Liver (tissue), 9 donors: ENCODE measurements around the gene MAGEB17. TPM values are rescaled to one million over a fixed set of nuclear protein-coding genes. Genes with fewer than 3 reads are reported as not detected.

Source experiments
- DNase-seq: peaks from one replicate; pipeline ENCODE4 v3.0.0-alpha.2; 2017; ENCODE audit warnings: low spot score
- H3K27ac ChIP-seq, 2 donors: one replicate each; pipeline ENCODE4 v1.7.0; 2013; ENCODE audit warnings: inconsistent platforms in 2 of 2, low read length in 2 of 2, control low read depth in 1 of 2, low read depth in 1 of 2, mild to moderate bottlenecking in 1 of 2
- H3K27me3 ChIP-seq, 4 donors: one replicate each; pipeline versions ENCODE4 v1.6.1 to v1.7.0; 2013; ENCODE audit warnings: low read length in 3 of 4, inconsistent platforms in 1 of 4, mild to moderate bottlenecking in 1 of 4, moderate library complexity in 1 of 4; ENCODE audit not compliant: control insufficient read depth in 4 of 4, insufficient read depth in 4 of 4
- H3K36me3 ChIP-seq, 4 donors: one replicate each; pipeline versions ENCODE4 v1.6.1 to v1.7.0; 2013; ENCODE audit warnings: low read length in 3 of 4, mild to moderate bottlenecking in 3 of 4, low read depth in 1 of 4, moderate library complexity in 1 of 4; ENCODE audit not compliant: control insufficient read depth in 4 of 4, insufficient read depth in 3 of 4
- H3K4me1 ChIP-seq, 4 donors: one replicate each; pipeline versions ENCODE4 v1.6.1 to v1.7.0; 2013; ENCODE audit warnings: low read length in 3 of 4, mild to moderate bottlenecking in 3 of 4, moderate library complexity in 1 of 4; ENCODE audit not compliant: control insufficient read depth in 4 of 4, insufficient read depth in 4 of 4
- H3K4me3 ChIP-seq, 3 donors: one replicate each; pipeline versions ENCODE4 v1.6.1 to v1.7.0; 2013; ENCODE audit warnings: low read length in 3 of 3, control low read depth in 1 of 3, low read depth in 1 of 3, mild to moderate bottlenecking in 1 of 3
- H3K9ac ChIP-seq, 2 donors: one replicate each; pipeline ENCODE4 v1.7.0; 2013; ENCODE audit warnings: low read length in 2 of 2, mild to moderate bottlenecking in 2 of 2, moderate library complexity in 2 of 2, control low read depth in 1 of 2, low read depth in 1 of 2
- H3K9me3 ChIP-seq, 4 donors: one replicate each; pipeline versions ENCODE4 v1.6.1 to v1.7.0; 2013; ENCODE audit warnings: low read length in 3 of 4; ENCODE audit not compliant: control insufficient read depth in 4 of 4
- EGR1 ChIP-seq, 2 donors: IDR thresholded peaks; 2 replicates each; pipeline ENCODE4 v1.6.1; 2016 to 2018; ENCODE audit warnings: antibody characterized with exemption in 2 of 2, low read depth in 2 of 2
- FOXA2 ChIP-seq: IDR thresholded peaks from 2 replicates; pipeline ENCODE4 v1.6.1; 2016; ENCODE audit warnings: antibody characterized with exemption
- GABPA ChIP-seq, 2 donors: IDR thresholded peaks in 1 of 2; conservative IDR thresholded peaks in 1 of 2; 2 replicates each; pipeline ENCODE4 v1.6.1; 2016; ENCODE audit warnings: antibody characterized with exemption in 2 of 2, mild to moderate bottlenecking in 1 of 2, moderate library complexity in 1 of 2
- HNF4G ChIP-seq: IDR thresholded peaks from 2 replicates; pipeline ENCODE4 v1.6.1; 2016; ENCODE audit warnings: antibody characterized with exemption
- NR2F2 ChIP-seq: IDR thresholded peaks from 2 replicates; pipeline ENCODE4 v1.6.1; 2016; ENCODE audit warnings: antibody characterized with exemption
- RXRA ChIP-seq, 2 donors: IDR thresholded peaks; 2 replicates each; pipeline ENCODE4 v1.6.1; 2017 to 2018; ENCODE audit warnings: antibody characterized with exemption in 2 of 2, mild to moderate bottlenecking in 1 of 2
- SP1 ChIP-seq: IDR thresholded peaks from 2 replicates; pipeline ENCODE4 v1.6.1; 2018; ENCODE audit warnings: antibody characterized with exemption, mild to moderate bottlenecking
- TAF1 ChIP-seq: conservative IDR thresholded peaks from 2 replicates; pipeline ENCODE4 v1.6.1; 2016; ENCODE audit warnings: antibody characterized with exemption, mild to moderate bottlenecking
- YY1 ChIP-seq: IDR thresholded peaks from 2 replicates; pipeline ENCODE4 v1.6.1; 2016; ENCODE audit warnings: antibody characterized with exemption, mild to moderate bottlenecking
- WGBS: extraction: QIAGEN DNeasy Blood & Tissue Kit; methylation state at CpG from one replicate; pipeline ENCODE4 v1.1.7; 2013; 5-methylcytosine and 5-hydroxymethylcytosine counted together
- polyA plus RNA-seq, 2 donors: library from polyadenylated mRNA; stranded (reverse) in 1 of 2; unstranded in 1 of 2; fragments of 200-250 nt in 1 of 2; fragments of >200 nt in 1 of 2; fragmentation: Nextera tagmentation in 1 of 2; extraction: Ambion mirVana in 1 of 2; gene quantifications; one replicate each; pipeline versions ENCODE4 v1.2.1 to v1.2.3, GENCODE V29; 2013 to 2015
- total RNA-seq, 2 donors: library from RNA; depleted of rRNA; stranded (reverse); fragments of >200 nt; gene quantifications; one replicate each; pipeline ENCODE4 v1.2.3, GENCODE V29; 2014
- TF ChIP-seq, protein P1 (sequence below): IDR thresholded peaks from 2 replicates; pipeline ENCODE4 v1.6.1; 2016; ENCODE audit warnings: antibody characterized with exemption, mild to moderate bottlenecking
- TF ChIP-seq, protein P2 (sequence below): IDR thresholded peaks from 2 replicates; pipeline ENCODE4 v1.6.1; 2016; ENCODE audit warnings: antibody characterized with exemption
- TF ChIP-seq, protein P3 (sequence below): IDR thresholded peaks from 2 replicates; pipeline ENCODE4 v1.6.1; 2016; ENCODE audit warnings: antibody characterized with exemption
- donor health status: healthy.
- donor health status: healthy.
- donor health status: healthy.
- donor health status: healthy.
- donor health status: healthy.

The MAGEB17 gene
- total and polyA plus RNA-seq, 4 donors: not detected

DNA sequence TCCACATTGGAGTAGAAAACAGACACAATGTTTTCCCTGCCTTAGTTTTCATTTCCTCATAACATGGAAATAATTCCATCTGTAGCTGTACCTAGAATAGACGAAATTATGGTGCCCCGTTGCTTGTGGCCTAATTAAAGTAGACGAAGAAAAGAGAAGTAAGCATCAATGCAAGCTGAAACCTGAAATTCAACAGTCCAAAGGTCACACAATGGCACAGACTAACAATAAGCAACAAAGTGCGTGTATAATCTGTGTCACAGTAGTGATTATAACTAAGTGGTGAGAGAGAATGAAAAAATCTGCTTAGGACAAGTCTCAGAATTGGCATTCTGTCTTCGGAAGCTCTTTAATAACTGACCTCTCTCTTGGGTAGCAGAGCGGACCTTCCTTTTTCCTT is 24.3 kb downstream of the MAGEB17 start:
- H3K9me3 ChIP-seq: no peaks in the 10 kb centered on the region
- peaks cover 0 to 4% (median 1%) of the 10 kb centered on the region in 4 donors for H3K4me1 ChIP-seq
- DNase-seq: no peak
- H3K9ac ChIP-seq: no peak overlapping the region
- H3K36me3 ChIP-seq: no peaks in the 10 kb centered on the region
- 91% methylated on average over 6 of the region's 6 CpGs for WGBS
- no peak overlapping the region for H3K4me3 ChIP-seq
- H3K27ac ChIP-seq: no peak overlapping the region
- no peak for TF ChIP-seq RXRA (IDR thresholded peaks at IDR 0.05)
- TF ChIP-seq TAF1: no peak
- no peak for TF ChIP-seq HNF4G
- no peak for TF ChIP-seq NR2F2
- H3K27me3 ChIP-seq: no peaks in the 10 kb centered on the region

DNA sequence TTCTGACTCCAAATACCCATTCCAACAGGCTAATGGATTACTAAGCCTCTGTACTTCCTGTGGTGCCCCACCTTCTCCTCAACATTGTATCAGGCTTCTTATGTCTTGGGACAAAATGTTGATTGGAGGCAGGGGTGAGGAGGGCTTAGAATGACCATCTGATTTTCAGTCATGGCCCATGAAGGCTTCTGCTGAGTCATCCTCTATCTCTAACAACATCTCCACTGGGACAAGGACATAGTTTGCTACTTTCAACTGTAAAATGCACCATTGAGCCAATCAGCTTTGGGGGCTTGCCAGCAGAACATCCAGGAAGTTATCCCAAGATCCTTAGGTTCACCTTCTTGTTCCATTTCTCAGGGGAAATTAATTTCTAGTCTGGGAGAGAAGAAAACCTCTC is 29.5 kb downstream of the MAGEB17 start:
- Histone ChIP-seq H3K4me1 (no peaks in the 10 kb centered on the region), H3K27ac (no peak overlapping the region), H3K4me3 (no peak overlapping the region), H3K9ac (no peak overlapping the region), H3K27me3 (no peaks in the 10 kb centered on the region), H3K36me3 (no peaks in the 10 kb centered on the region), H3K9me3 (no peaks in the 10 kb centered on the region)
- TF ChIP-seq, protein P1, sequence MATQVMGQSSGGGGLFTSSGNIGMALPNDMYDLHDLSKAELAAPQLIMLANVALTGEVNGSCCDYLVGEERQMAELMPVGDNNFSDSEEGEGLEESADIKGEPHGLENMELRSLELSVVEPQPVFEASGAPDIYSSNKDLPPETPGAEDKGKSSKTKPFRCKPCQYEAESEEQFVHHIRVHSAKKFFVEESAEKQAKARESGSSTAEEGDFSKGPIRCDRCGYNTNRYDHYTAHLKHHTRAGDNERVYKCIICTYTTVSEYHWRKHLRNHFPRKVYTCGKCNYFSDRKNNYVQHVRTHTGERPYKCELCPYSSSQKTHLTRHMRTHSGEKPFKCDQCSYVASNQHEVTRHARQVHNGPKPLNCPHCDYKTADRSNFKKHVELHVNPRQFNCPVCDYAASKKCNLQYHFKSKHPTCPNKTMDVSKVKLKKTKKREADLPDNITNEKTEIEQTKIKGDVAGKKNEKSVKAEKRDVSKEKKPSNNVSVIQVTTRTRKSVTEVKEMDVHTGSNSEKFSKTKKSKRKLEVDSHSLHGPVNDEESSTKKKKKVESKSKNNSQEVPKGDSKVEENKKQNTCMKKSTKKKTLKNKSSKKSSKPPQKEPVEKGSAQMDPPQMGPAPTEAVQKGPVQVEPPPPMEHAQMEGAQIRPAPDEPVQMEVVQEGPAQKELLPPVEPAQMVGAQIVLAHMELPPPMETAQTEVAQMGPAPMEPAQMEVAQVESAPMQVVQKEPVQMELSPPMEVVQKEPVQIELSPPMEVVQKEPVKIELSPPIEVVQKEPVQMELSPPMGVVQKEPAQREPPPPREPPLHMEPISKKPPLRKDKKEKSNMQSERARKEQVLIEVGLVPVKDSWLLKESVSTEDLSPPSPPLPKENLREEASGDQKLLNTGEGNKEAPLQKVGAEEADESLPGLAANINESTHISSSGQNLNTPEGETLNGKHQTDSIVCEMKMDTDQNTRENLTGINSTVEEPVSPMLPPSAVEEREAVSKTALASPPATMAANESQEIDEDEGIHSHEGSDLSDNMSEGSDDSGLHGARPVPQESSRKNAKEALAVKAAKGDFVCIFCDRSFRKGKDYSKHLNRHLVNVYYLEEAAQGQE: no peak
- TF ChIP-seq HNF4G (no peak), SP1 (no peak), YY1 (no peak), GABPA (IDR thresholded peaks at IDR 0.05 in 1 of 2, conservative IDR thresholded peaks at IDR 0.05 in 1 of 2) (no peak), RXRA (IDR thresholded peaks at IDR 0.05) (no peak), EGR1 (IDR thresholded peaks at IDR 0.05; ENCODE audit: low read depth in 2 of 2) (no peak), TAF1 (no peak), FOXA2 (no peak)
- TF ChIP-seq, protein P2, sequence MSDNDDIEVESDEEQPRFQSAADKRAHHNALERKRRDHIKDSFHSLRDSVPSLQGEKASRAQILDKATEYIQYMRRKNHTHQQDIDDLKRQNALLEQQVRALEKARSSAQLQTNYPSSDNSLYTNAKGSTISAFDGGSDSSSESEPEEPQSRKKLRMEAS: no peak
- TF ChIP-seq, protein P3, sequence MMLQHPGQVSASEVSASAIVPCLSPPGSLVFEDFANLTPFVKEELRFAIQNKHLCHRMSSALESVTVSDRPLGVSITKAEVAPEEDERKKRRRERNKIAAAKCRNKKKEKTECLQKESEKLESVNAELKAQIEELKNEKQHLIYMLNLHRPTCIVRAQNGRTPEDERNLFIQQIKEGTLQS: no peak
- DNase-seq: no peak

DNA sequence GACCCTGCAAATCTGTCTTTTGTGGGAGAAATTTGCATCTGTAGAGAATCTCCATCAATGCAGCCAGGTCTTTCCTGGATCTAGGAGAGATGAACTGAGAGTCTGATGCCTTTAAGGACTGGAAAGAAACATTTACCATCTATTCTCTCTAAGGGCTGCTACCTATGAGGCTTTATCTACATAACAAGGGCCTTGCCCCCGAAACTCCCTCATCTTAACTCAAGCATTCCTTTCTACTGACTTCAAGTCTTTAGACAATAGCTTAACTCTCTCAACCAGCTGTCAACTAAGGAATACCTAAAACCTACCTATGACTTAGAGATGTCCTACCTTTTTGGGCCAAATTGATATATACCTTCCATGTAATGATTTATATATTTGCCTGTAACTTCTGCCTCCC is 32.1 kb downstream of the MAGEB17 start:
- Histone ChIP-seq H3K9me3 (no peaks in the 10 kb centered on the region), H3K4me1 (peaks cover 0 to 3% (median 1%) of the 10 kb centered on the region in 4 donors), H3K36me3 (no peaks in the 10 kb centered on the region), H3K9ac (no peak overlapping the region), H3K27me3 (no peaks in the 10 kb centered on the region), H3K4me3 (no peak overlapping the region), H3K27ac (no peak overlapping the region)
- WGBS: 89% methylated on average over 1 of the region's 1 CpG
- DNase-seq: no peak
- TF ChIP-seq, protein P3: no peak
- TF ChIP-seq, protein P2: no peak
